Activated CD8-positive, alpha-beta memory T cell treated with anti-CD3 and anti-CD28 coated beads, Interleukin-2, amount 50 U/mL, for 1 hour (primary cell): Measurements from ENCODE around the gene SYT14.
"Not testable (repeated sequence)": the region's sequence is repeated elsewhere in the genome, so short reads cannot be mapped to it uniquely, and the experiment has no call there.

Experiments used
- DNase-seq: peaks from one replicate; pipeline ENCODE4 v3.0.0-alpha.2; 2020; ENCODE audit errors: extremely low read depth

Gene SYT14

DNA sequence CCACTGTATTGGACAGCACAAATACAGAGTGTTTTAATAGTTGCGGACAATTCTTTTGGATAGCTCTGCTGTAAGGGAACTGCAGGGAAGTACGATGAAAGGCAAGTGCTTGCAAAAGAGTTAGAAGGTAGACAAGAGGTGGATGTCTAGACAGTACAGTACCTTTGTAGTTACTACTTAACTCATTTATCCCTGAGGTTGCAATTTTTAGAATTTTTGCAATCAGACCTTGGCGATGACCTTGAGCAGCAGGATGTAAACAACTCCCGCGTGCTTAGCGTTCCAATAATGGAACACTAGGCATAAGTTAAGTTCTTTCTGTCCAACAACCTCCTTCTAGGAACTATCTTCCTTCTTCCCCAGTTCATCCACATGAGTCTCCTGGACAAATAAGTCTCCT, 1.9 kb upstream of the SYT14 start:
- no peak for DNase-seq

DNA sequence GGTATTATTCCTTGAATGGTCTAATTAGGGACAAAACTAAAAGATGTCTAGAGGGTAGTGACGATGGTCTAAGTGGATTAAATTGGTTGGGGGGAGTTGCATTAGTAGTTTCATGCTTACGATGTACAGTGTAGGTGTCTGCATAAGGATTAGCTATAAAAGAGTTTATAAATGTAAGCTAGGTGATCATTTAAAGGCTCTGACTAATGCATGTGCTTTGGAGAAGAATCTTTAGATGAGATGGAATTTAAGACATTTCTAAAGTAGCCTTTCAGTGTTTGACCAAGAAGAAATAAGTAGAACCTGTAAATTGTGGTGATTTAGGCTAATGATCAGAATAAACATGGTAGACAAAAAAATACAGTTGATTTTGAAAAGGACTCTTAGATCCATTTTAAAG, 7.4 kb downstream of the SYT14 start:
- DNase-seq = no peak

DNA sequence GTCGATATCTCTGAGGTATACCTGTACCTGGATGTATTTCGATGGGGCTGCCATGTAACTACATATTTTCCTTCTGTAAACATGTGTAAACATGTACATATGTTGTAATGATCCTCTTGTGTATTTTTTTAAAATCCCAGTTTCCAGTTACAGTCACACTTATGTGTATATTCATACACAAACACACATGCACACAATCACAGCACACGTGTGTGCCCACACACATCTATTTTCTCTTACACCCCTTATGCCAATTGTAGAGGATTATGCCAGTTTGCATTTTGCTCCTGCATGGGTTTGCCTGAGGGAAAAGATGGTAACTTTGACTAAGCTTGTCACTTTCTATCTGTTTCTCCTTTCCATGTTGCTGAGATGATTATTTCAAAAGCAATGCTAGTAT, 10.1 kb downstream of the SYT14 start:
- no peak for DNase-seq

DNA sequence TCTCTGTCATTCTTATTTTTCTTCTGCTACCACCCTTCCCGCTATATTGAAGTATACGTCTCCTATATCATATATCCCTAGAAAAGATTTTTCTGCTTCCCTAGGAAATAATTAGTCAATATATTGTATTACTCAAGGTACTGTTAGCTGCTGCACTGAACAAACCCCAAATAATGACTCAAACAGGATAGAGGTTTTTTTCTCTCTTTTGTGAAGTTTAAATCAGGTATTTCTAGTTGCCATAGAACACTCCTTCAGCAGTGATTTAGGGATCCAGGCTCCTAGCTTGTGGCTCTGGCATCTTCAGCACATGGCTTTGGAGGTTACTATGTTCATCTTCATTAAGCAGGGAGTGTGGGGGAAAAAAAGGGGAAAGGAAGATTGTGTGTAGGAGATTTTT, 18.1 kb downstream of the SYT14 start:
- DNase-seq = no peak

DNA sequence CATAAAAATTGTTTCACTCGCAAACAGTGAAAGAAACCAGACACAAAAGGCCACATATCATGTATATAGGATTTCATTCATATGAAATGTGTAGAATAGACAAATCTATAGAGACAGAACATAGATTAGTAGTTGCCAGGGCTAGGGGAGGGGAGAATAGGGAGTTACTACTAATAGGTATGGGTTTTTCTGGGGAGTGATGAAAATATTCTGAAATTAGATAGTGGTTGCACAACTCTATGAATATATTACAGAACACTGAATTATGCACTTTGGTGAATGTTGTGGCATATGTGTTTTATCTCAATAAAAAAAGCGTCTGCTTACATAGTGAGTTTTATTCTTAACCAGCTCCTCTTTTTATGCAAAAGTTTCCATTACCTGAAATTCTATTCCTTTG, 21.6 kb downstream of the SYT14 start:
- no peak for DNase-seq

DNA sequence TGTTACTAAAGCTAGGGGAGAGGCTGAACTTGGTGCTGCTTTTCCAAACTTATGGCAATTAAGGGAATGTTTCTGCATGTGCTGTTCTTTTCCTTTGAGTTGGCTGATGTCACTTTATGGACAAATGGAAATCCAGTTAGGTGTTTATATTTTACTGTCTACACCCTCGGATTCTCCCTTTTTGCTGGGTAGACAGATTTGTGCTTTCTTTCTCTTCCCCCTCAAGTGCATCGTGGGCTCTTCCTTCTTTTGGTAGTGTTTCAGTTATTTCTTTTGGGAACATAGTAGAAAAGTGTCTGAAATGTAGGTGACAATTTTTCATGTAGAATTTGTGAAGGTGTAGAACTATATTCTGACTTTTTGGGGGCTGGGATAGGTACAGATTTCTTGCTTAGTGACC, 22.9 kb downstream of the SYT14 start:
- no peak for DNase-seq

DNA sequence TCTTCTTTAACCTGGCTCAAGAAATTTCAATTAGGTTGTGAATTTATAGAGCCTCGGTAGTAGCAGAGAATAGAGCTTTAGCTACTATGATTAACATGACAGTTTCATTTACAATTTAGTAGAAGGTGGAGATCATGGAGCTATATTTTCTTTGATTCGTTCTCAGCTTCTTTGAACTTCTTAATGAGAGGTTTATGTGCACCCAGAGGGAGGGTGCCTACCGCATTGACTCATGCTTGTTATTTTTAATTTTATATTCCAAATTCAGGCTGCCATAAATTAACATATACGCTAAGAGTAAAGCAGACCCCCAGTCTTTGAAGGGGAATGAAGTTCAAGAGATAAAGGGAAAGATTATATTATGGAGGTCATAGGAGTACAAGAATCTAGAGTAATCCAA, 24.4 kb downstream of the SYT14 start:
- DNase-seq = no peak

DNA sequence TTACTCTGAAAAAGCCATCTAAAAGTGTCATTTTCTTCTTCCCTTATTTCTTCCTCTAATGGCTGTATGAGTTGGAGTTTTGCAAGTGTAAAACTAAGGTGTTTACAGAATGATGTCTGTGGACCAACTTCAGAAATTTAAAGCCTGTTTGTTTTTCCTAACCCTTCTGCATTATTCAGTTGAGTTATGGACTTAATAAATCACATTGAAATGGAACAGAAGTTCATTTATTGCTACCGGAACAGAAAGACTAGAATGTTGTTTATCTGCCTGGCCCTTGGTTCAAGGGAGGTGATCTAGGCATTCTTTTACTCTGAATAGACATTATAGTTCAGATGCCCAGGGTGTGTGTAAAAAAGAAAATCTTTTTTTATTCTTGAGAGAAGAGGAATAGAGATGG, 24.8 kb downstream of the SYT14 start:
- no peak for DNase-seq

DNA sequence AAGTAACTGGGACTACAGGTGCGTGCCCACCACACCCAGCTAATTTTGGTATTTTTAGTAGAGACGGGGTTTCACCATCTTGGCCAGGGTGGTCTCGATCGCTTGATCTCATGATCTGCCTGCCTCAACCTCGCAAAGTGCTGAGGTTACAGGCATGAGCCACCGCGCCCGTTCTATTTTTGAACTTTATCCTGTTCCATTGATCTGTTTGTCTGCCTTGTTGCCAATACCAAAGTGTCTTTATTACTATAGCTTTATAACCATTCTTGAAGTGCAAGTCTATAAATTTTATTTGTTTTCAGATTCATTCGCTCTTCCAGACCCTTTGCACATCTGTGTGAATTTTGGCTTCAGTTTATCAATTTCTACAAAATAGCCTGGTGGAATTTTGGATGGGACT, 28.0 kb downstream of the SYT14 start:
- no peak for DNase-seq

DNA sequence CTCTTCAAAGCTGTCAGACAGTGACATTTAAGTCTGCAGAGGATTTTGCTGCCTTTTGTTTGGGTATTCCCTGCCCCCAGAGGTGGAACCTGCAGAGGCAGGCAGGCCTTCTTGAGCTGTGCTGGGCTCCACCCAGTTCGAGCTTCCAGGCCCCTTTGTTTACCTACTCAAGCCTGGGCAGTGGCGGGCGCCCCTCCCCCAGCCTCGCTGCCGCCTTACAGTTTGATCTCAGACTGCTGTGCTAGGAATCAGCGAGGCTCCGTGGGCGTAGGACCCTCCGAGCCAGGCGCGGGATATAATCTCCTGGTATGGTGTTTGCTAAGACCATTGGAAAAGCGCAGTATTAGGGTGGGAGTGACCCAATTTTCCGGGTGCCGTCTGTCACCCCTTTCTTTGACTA, 40.7 kb downstream of the SYT14 start:
- not testable (repeated sequence) for DNase-seq

DNA sequence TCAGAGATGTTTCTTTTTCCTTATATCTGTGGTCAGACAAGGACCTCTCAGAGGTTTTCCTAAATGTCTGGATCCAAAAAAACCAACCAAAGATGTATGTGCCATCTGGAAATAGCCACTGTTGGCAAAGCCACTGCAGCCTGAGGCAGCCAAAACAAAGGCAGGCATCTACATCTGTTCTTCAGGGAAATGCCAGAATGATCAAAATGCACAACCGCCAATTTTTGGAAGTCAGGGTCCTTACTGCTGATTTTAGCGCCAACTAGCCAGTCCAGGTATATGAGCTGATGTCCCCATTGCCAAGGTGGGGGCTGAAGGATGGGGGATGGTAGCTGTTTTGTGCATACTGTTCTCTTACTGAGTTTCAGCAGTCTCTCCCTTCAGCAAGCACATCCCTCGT, 45.9 kb downstream of the SYT14 start:
- DNase-seq = no peak

DNA sequence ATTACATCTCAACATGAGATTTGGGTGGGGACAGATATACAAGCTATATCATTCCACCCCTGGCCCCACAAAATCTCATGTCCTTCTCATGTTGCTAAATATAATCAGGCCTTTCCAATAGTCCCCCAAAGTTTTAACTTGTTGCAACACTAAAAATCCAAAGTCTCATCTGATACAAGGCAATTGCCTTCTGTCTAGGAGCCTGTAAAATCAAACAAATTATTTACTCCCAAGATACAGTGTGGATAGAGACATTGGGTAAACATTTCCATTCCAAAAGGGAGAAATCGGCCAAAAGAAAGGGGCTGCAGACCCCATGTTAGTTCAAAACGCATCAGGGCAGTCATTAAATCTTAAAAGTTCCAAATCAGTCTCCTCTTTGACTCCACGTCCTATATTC, 47.0 kb downstream of the SYT14 start:
- DNase-seq = no peak

DNA sequence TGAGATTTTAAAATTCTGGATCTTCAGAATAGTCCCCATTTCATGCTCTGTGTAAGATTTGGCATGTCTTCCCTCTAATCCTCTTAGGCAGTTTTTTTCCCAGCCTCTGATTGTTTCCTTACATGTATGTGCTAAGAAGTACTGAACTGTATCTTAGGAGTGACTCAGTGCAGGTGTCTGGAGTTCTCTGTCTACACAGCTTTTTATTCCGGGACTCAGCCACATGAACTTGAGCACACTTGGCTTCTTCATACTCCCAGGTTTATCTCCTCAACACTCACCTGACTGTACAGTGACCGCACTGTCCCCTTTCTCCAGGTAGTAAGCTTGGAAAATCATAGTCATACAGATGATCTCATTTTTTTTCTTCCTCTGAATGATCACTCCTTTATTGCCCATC, 50.7 kb downstream of the SYT14 start:
- DNase-seq = no peak

DNA sequence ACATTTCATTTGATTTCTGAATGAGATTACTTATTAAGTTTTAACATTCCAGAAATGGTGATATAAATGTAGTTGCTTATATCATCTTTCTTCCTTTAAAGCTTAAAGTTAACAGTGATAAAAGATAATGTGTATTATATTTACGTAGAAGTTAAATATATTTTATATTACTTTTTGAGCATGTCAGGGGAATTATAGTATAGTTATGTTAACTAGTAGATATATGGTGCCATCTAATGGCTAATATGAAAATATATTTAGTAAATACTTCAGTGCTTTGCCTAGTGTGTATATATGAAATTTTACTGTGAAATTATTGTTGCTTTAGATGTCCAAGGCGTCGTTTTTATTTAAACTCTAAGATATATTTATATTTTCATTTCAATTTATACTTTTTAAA, 51.5 kb downstream of the SYT14 start:
- DNase-seq = no peak

DNA sequence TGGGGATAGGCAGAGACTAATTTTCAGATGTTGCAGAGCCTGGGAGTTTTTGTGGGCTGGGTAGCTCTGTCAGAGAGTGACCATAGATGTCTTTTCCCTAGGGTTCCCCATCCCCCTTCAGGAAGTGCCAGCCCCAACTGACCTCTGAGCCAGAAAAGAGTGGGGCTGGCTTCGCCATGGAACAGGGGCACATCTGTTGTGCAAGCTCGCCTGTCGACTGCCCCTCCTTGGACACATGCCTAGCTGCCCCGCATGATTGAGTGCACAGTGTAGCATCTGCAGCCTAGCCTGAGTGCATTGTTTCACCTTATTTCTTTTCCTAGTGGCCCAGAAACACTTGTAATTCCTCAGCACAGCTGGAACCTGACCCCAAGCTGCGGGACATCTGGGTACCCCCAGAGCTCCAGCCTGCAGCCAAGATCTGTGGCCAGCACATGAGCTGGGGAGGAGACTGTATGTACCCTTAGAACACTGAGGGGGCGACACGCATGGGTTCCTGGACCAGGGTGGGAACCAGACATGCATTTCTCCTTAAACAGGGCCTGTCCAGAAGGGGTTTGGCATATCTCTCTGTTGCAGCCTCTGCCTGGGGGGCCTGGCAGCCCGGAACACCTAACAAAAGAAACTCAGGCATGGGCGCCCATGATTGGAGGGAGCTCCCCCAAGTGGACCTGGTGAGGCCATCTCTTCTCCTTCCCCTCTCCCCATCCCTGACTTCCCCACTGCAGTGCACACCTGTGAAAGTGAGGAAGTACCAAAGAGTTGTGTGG, 55.2 kb downstream of the SYT14 start:
- DNase-seq = no peak

DNA sequence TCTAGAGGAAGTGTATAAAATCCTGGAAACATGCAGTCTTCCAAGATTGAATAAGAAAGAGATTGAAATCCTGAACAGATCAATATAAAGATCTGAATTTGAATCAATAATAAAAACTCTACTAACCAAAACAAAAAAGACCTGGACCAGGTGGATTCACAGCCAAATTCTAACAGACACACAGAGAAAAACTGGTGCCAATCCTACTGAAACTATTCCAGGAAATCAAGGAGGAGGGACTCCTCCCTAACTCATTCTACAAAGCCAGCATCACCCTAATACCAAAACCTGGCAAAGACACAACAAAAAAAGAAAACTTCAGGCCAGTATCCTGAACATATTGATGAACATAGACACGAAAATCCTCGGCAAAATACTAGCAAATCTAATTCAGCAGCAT, 58.3 kb downstream of the SYT14 start:
- DNase-seq = no peak

DNA sequence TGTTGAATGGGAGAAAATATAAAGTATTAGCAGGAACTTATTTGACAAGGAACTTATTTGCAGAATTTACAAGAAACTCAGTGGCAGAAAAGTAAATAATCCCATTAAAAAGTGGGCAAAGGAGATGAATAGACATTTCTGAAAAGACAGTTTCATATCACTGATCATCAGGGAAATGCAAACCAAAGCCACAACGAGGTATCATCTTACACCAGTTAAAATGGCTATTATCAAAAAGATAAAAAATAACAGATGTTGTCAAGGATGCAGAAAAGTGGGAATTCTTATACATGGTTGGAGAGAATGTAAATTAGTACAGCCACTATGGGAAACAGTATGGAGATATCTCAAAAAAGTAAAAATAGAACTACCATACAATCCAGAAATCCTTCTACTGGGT, 61.0 kb downstream of the SYT14 start:
- DNase-seq = no peak

DNA sequence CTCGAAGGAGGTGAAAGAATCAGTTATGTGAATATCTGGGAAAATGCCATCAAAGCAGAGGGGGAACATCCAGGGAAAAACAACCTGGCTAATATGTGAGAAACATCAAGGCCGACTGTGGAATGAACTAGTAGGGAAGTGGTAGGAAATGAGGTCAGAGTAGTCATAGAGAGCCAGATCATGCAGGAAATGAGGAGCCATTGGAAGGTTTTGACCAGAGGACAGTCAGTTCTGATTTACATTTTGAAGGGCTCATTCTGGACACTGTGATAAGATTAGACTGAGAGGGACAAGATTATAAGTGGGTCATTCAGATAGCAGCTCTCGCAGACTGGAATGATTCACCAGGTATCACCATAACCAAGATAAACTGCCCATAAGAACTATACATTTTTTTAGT, 63.7 kb downstream of the SYT14 start:
- no peak for DNase-seq

DNA sequence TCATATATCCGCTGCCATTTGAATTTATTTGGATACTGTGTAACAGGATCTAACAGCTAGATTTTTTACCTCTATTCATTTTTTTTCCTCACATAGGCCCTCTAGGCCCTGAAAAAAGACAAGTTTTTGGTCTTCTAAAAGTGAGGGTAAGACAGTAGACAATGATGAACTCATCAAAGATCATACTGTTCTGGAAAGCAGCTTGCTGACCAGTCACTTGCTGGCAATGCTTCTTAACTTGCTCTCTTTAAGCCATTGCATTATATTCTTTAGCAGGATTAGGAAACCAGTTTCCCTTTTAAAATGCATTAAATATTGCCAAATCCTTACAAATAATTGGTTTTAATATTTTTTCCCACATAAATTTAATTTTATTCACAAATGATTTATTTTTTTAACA, 65.5 kb downstream of the SYT14 start:
- DNase-seq = no peak

DNA sequence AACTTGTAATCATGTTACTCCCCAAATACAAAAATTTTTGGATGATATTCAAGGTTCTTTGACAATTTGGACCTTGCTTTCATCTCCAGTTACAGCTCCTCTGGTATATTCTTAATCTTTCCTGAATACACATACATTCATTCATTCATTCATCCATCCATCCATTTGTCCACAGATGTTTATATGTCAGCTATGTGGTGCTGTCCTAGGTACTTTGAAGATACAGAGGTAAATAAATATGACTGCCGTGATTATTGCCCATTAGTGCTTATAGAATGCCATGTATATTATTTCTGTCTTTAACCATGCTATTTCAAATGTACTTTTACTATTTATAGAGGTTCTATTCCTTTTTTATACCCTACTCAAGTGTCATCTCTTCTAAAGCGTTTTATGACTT, 72.1 kb downstream of the SYT14 start:
- no peak for DNase-seq

DNA sequence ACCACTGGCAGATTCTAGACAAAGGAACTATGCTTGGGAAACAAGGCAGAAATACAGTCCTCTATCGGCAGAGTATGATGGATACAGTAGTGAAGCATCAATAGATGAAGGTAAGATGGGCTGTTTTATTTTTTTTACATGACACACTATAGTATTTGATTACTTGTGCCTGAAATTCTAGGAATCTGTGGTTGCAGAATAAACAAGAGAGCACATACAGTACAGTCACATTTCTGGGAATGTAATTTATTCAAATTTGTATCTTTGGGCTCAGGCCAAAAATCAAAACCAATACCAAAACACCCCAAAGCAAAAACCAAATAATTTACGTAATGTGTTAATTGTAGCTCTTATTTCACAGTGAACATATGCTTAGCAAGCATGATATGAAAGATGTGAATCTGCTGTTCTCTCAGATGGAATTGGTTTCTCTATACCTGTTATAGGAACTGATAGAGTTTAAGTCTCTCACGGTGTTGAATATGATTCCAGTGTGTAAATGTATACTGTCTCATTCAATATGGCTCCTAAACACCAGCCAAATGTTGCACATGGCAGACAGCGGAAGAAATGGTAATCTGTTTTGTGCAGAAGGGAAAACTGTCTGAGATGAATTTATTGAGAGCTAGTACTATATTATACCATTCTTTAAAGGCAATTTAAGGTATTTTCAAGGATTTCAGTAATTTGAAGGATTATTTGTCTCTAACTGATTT, 83.3 kb downstream of the SYT14 start:
- DNase-seq = no peak

DNA sequence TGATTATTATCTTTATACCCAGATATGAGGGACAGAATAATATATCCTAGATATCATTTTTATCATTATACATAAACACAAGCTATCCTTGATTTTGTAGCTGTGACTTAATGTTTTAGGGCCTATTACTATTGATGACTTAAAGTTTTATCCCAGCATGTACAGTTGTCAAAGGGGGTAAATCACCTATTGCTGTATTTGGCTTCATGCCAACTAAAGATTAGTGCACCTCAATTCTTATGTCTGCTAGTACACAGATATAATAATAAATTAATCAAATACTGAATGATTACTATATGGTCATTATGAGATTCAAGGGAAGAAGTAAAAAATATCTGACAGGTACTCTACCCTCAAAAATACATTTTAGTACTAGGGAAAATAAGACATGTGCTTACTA, 84.0 kb downstream of the SYT14 start:
- no peak for DNase-seq

DNA sequence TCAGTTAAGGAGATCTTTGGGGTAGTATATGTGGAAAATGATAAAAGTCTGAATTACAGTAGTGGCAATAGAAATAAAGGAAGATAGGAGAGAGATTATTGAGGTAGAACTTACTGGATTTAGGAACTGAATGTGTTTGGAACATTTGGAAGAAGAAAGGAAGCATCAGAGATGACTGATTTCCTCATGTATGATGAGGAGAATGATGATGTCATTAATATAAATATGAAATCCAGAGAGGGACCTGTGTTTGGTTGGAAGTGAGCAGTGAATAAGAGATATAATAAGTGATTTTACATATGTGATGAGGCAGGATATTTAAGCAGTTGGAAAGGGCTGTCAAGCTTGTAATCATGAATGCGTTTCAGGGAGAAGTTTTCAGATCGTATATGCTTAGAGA, 86.3 kb downstream of the SYT14 start:
- DNase-seq = no peak

DNA sequence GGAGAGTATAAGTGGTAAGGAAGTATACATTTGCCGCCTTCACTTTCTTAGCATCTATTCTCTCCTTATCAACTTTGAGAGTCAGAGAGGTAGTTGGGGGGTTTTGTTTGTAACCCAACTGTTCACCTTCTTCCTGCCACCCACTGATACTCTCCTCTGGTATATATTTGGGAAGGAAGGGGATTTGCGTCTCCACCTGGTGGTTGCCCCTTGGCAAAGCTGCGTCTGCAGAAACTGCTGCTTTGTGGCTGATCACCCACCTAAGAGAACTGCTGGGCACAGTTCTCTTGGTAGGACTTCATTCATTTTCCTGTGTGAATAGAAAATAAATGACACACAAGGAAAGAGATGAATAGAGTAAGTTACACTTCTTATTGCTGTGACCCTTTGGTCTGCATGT, 87.0 kb downstream of the SYT14 start:
- DNase-seq = no peak
